Spleen (tissue), 11 donors: ENCODE measurements around the gene KIF19. TPM values are rescaled to one million over a fixed set of nuclear protein-coding genes. Genes with fewer than 3 reads are reported as not detected.

Experiments used
- DNase-seq: peaks from one replicate; pipeline ENCODE4 v3.0.0-alpha.2; 2020
- H3K27ac ChIP-seq, 8 donors: fragments of 200-600 bp; sonication (generic) in 7 of 8; 1 replicate in 4 of 8; 2 replicates in 4 of 8; pipeline versions ENCODE4 v1.5.0 to v1.8.0; 2016 to 2021; ENCODE audit warnings: inconsistent platforms in 4 of 8, mild to moderate bottlenecking in 4 of 8, moderate library complexity in 1 of 8
- H3K27me3 ChIP-seq, 7 donors: fragments of 200-600 bp; sonication (generic) in 6 of 7; replicated peaks in 1 of 7; 1 replicate in 4 of 7; 2 replicates in 3 of 7; pipeline versions ENCODE4 v1.5.0 to v1.8.0; 2016 to 2021; ENCODE audit warnings: inconsistent platforms in 3 of 7, mild to moderate bottlenecking in 1 of 7
- H3K36me3 ChIP-seq, 6 donors: fragments of 200-600 bp; sonication (generic) in 5 of 6; 1 replicate in 4 of 6; 2 replicates in 2 of 6; pipeline versions ENCODE4 v1.5.0 to v1.8.0; 2016 to 2021; ENCODE audit warnings: inconsistent platforms in 2 of 6
- H3K4me1 ChIP-seq, 6 donors: fragments of 200-600 bp; sonication (generic) in 5 of 6; 1 replicate in 3 of 6; 2 replicates in 3 of 6; pipeline versions ENCODE4 v1.5.0 to v1.8.0; 2016 to 2021; ENCODE audit warnings: inconsistent platforms in 3 of 6
- H3K4me3 ChIP-seq, 8 donors: fragments of 200-600 bp; sonication (generic) in 7 of 8; 1 replicate in 4 of 8; 2 replicates in 4 of 8; pipeline versions ENCODE4 v1.5.0 to v1.8.0; 2016 to 2021; ENCODE audit warnings: inconsistent platforms in 4 of 8, mild to moderate bottlenecking in 4 of 8, moderate library complexity in 2 of 8
- H3K9me3 ChIP-seq, 8 donors: fragments of 200-600 bp; sonication (generic) in 7 of 8; 1 replicate in 4 of 8; 2 replicates in 4 of 8; pipeline versions ENCODE4 v1.5.0 to v1.8.0; 2016 to 2021; ENCODE audit warnings: inconsistent platforms in 4 of 8
- POLR2A ChIP-seq, 3 donors: fragments of 450-650 bp; IDR thresholded peaks; one replicate each; pipeline ENCODE4 v1.5.1; 2017; ENCODE audit warnings: antibody characterized with exemption in 3 of 3, mild to moderate bottlenecking in 1 of 3
- POLR2AphosphoS5 ChIP-seq, 3 donors: sonication (generic); formaldehyde crosslinking; IDR thresholded peaks; one replicate each; pipeline ENCODE4 v1.5.1; 2017; ENCODE audit warnings: antibody characterized with exemption in 3 of 3
- WGBS, 5 donors: extraction: QIAGEN DNeasy Blood & Tissue Kit in 3 of 5; methylation state at CpG; one replicate each; pipeline versions ENCODE4 v1.1.5 to v1.1.7; 2013 to 2018; 5-methylcytosine and 5-hydroxymethylcytosine counted together
- intact Hi-C: fragments of 100-400 bp; cut with DNase I; formaldehyde crosslinking; loops from one replicate; pipeline ENCODE4 v1.15.0; 2023; ENCODE audit warnings: low total_unique reads
- polyA plus RNA-seq, 3 donors: library from polyadenylated mRNA; stranded (reverse); fragments of 200-250 nt; gene quantifications; one replicate each; pipeline ENCODE4 v1.2.1, GENCODE V29; 2013
- total RNA-seq, 7 donors: library from RNA; depleted of rRNA in 3 of 7; stranded (reverse); fragments of >200 nt in 3 of 7; fragmentation: NEBNext Ultra II Directional in 4 of 7; extraction: Animal tissue kit (Norgen Biotek cat#: 25700) in 4 of 7; gene quantifications; one replicate each; pipeline versions ENCODE4 v1.1.0 to v1.2.1, GENCODE V29; 2016 to 2021
- TF ChIP-seq, protein P1 (sequence below), 11 experiments: fragments of 200-600 bp in 7 of 11; fragments of 450-650 bp in 4 of 11; sonication (generic) in 4 of 11; IDR thresholded peaks in 8 of 11; conservative IDR thresholded peaks in 3 of 11; 1 replicate in 7 of 11; 2 replicates in 4 of 11; pipeline versions ENCODE4 v1.4.0 to v1.8.0; 2016 to 2021; ENCODE audit warnings: antibody characterized with exemption in 11 of 11, inconsistent platforms in 4 of 11, mild to moderate bottlenecking in 1 of 11
- donor health status: healthy with polysubstance abuse.
- donor health status: DM: no; HTN: no; CAD: no; lungs with moderate emphysema.
- donor health status: DM: no; HTN: no; CAD: no.
- donor health status: Bipolar disorder and iron deficiency.
- donor health status: healthy.
- donor health status: DM: no; HTN: no; CAD: no.
- donor health status: DM: yes; HTN: yes; CAD: no.

The KIF19 gene
- total and polyA plus RNA-seq, 10 donors: 5.7 to 48.2 (median 22.6) TPM

DNA sequence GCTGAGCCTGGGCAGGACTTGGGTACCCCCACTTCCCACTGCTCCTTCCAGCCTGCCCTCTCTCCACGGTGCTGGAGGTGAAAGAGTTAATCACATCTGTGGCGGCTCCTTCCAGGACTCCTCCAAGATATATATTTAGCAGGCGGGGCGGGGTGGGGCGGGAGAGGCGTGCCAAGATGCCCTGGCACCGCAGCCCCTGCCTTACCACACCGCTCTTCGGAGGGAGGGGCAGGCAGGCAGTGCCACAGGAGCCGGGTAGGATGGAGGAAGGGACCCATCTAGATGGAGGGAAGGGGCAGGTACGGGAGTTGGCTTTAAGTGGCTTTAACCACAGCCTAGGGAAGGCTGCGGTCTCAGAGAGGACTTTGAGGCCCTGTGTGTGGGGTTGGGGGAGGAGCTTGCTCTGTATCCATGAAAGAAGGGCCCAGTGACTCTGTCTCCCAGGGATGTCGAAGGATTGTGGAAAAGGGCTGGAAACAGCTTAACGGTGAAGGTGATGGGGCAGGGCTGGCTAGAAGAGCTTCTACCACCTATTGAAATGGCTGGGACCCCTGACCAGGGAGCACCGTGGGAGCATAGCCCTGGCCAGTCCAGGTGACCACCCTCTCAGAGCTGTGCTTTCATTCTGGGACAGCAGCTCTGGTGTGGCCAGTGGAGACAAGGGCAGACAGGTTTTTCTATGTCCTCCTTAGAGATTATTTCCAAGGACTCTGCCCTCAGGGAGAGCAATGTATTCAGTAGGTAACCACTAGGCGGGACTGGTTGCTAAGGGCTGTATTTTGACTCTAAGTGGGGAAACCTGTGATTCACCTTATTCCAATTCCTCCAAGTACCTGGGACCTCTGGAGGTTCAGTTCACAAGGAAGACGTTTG, 54.3 kb downstream of the KIF19 start:
- no peak for DNase-seq
- Histone ChIP-seq H3K9me3 (no peaks in the 10 kb centered on the region), H3K4me3 (peak overlapping the region in 1 of 8 donors; percentile 50), H3K27ac (peak overlapping the region in 4 of 8 donors; percentile 14 to 59 (median 42)), H3K36me3 (no peaks in the 10 kb centered on the region), H3K27me3 (peaks cover 0 to 18% (median 0%) of the 10 kb centered on the region in 7 donors), H3K4me1 (peaks cover 4 to 22% (median 14%) of the 10 kb centered on the region in 6 donors)
- no peak for TF ChIP-seq POLR2AphosphoS5 (IDR thresholded peaks at IDR 0.05)
- no peak for TF ChIP-seq POLR2A (IDR thresholded peaks at IDR 0.05)
- TF ChIP-seq, protein P1, sequence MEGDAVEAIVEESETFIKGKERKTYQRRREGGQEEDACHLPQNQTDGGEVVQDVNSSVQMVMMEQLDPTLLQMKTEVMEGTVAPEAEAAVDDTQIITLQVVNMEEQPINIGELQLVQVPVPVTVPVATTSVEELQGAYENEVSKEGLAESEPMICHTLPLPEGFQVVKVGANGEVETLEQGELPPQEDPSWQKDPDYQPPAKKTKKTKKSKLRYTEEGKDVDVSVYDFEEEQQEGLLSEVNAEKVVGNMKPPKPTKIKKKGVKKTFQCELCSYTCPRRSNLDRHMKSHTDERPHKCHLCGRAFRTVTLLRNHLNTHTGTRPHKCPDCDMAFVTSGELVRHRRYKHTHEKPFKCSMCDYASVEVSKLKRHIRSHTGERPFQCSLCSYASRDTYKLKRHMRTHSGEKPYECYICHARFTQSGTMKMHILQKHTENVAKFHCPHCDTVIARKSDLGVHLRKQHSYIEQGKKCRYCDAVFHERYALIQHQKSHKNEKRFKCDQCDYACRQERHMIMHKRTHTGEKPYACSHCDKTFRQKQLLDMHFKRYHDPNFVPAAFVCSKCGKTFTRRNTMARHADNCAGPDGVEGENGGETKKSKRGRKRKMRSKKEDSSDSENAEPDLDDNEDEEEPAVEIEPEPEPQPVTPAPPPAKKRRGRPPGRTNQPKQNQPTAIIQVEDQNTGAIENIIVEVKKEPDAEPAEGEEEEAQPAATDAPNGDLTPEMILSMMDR (IDR thresholded peaks at IDR 0.05 in 8 of 11, conservative IDR thresholded peaks at IDR 0.05 in 3 of 11): no peak
- intact Hi-C loops: no loop called here
- 36 to 47% (median 41%) methylated on average over 17 of the region's 17 CpGs for WGBS, 5 donors

DNA sequence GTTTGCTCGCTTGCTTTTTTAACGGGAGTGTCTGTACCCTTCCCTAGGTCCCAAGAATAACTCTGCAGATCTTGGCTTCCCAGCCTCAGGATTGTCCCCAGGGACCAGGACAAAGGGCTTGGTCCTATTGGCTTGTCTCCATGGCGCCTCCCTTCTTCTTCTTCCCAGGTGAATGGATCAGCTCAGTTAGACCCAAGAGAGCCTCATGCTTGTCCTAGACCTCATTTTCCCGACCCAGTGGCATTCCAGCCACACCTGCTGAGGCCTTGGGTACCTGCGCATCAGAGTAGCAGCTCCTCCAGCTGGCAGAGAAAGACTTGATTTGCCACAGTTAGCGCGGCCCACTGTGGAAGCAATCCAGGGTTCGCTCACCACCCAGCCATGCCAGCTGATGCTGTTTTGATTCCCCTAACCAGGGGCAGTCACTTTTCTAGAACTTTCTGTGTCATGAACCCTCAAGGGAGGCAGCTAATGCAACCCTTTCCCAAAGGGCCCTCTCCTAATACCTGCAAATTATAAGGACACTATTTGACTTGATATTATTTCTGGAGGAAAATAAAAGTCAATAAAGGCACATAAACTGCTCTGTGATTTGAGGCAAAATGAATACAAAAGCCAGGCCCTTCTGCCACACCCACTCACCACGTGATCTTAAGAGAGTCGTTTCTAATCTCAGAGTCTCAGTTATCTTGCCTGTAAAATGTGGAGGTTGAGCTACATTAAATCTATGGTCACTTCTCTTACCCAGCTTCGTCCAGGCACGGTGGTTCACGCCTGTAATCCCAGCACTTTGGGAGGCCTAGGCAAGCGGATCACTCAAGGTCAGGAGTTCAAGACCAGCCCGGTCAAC, 55.2 kb downstream of the KIF19 start:
- Histone ChIP-seq H3K27ac (no peak overlapping the region), H3K9me3 (no peaks in the 10 kb centered on the region), H3K4me3 (no peak overlapping the region), H3K27me3 (peaks cover 0 to 14% (median 0%) of the 10 kb centered on the region in 7 donors), H3K36me3 (no peaks in the 10 kb centered on the region), H3K4me1 (peaks cover 4 to 22% (median 14%) of the 10 kb centered on the region in 6 donors)
- 84 to 92% (median 86%) methylated on average over 15 of the region's 15 CpGs for WGBS, 5 donors
- TF ChIP-seq, protein P1 (IDR thresholded peaks at IDR 0.05 in 8 of 11, conservative IDR thresholded peaks at IDR 0.05 in 3 of 11): no peak
- TF ChIP-seq POLR2A (IDR thresholded peaks at IDR 0.05) (no peak), POLR2AphosphoS5 (IDR thresholded peaks at IDR 0.05) (no peak)
- DNase-seq: no peak
- intact Hi-C loops: no loop called here

DNA sequence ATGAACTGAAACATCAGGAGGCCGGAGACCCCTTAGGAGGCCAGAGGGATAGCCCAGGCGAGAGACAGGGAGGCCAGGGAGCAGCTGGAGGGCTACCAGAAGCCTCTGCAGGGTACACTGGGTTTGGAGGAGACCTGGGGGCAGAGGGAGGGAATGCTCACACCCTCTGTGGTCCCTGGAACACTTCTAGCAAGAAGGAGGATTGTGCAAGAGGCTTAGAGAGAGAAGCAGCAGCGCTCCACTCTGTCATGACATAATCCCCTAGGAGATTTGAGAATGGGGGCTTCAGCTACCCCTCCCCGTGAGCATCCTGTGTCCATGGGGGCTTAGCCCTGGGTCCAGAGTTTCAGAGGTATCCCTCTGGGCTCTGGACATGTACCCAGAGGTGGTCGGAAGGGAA, 57.1 kb downstream of the KIF19 start:
- H3K36me3 ChIP-seq: no peaks in the 10 kb centered on the region
- H3K27me3 ChIP-seq: peaks cover 0 to 14% (median 0%) of the 10 kb centered on the region in 7 donors
- intact Hi-C loops: no loop called here
- no peak overlapping the region for H3K27ac ChIP-seq
- H3K4me3 ChIP-seq: no peak overlapping the region
- WGBS, 5 donors: 85 to 92% (median 86%) methylated on average over 5 of the region's 5 CpGs
- H3K9me3 ChIP-seq: no peaks in the 10 kb centered on the region
- peaks cover 4 to 22% (median 14%) of the 10 kb centered on the region in 6 donors for H3K4me1 ChIP-seq
- TF ChIP-seq POLR2A (IDR thresholded peaks at IDR 0.05) (no peak), POLR2AphosphoS5 (IDR thresholded peaks at IDR 0.05) (no peak)
- TF ChIP-seq, protein P1 (IDR thresholded peaks at IDR 0.05 in 8 of 11, conservative IDR thresholded peaks at IDR 0.05 in 3 of 11): no peak
- no peak for DNase-seq
